UCSD-AML1 (cell line): Measurements from ENCODE around the gene CLIC2.
"Not testable (repeated sequence)": the region's sequence is repeated elsewhere in the genome, so short reads cannot be mapped to it uniquely, and the experiment has no call there.

Experiments used
- DNase-seq: peaks from one replicate; lab custom pipeline; 2025; ENCODE audit not compliant: unreplicated experiment; lab: John Stamatoyannopoulos, UW

CLIC2 gene

GRCh38 chrX:155334486-155335336 lies at the start of gene CLIC2:
TSS of gene CLIC2 (minus strand) at chrX:155334614. CDS start at chrX:155334427, 187 bp downstream.
- no peak for DNase-seq

- not testable (repeated sequence) for DNase-seq
These were observed 48.1 kb upstream of the CLIC2 start for GRCh38 chrX:155382529-155382967.

- DNase-seq: not testable (repeated sequence)
These were observed 47.6 kb upstream of the CLIC2 start, which contains the start of gene F8A2 for GRCh38 chrX:155381843-155382528. TSS of gene F8A2 (plus strand) at chrX:155382095. CDS start at chrX:155382115, 20 bp downstream.

- not testable (repeated sequence) for DNase-seq
These were observed 45.4 kb upstream of the CLIC2 start for GRCh38 chrX:155379802-155380201.

GRCh38 chrX:155373777-155374458 lies 39.5 kb upstream of the CLIC2 start:
- not testable (repeated sequence) for DNase-seq

GRCh38 chrX:155363712-155364111 lies 29.3 kb upstream of the CLIC2 start:
- not testable (repeated sequence) for DNase-seq

- not testable (repeated sequence) for DNase-seq
These were observed 15.0 kb upstream of the CLIC2 start for GRCh38 chrX:155349448-155349847.

- DNase-seq: not testable (repeated sequence)
These were observed 11.3 kb upstream of the CLIC2 start for GRCh38 chrX:155345689-155346088.

- not testable (repeated sequence) for DNase-seq
These were observed 911 bp upstream of the CLIC2 start for GRCh38 chrX:155335337-155335712.

- no peak for DNase-seq
These were observed 792 bp downstream of the CLIC2 start for GRCh38 chrX:155333544-155334100.

GRCh38 chrX:155330992-155331391 lies 3.4 kb downstream of the CLIC2 start:
- DNase-seq: no peak

- DNase-seq: no peak
These were observed 5.1 kb downstream of the CLIC2 start for GRCh38 chrX:155329293-155329692.

GRCh38 chrX:155326610-155327009 lies 7.8 kb downstream of the CLIC2 start:
- DNase-seq: no peak

GRCh38 chrX:155314260-155314659 lies 20.2 kb downstream of the CLIC2 start:
- no peak for DNase-seq

- no peak for DNase-seq
These were observed 20.6 kb downstream of the CLIC2 start for GRCh38 chrX:155313766-155314165.

- no peak for DNase-seq
These were observed 40.6 kb downstream of the CLIC2 start for GRCh38 chrX:155293771-155294170.

- DNase-seq: no peak
These were observed 54.5 kb downstream of the CLIC2 start for GRCh38 chrX:155279873-155280272.

- DNase-seq: no peak
These were observed 63.4 kb downstream of the CLIC2 start for GRCh38 chrX:155270969-155271368.

- DNase-seq: not testable (repeated sequence)
These were observed 66.4 kb downstream of the CLIC2 start for GRCh38 chrX:155267995-155268394.

GRCh38 chrX:155266439-155266838 lies 68.0 kb downstream of the CLIC2 start:
- no peak for DNase-seq
